HEK293T (cell line): Measurements from ENCODE around the gene PARP3.
A peak's percentile ranks its signal among the peaks of the same experiment; 100 is the strongest.

Experiments
- CTCF ChIA-PET: fragments of 350-600 bp; formaldehyde crosslinking; extraction: SDS; loops from one replicate; lab custom pipeline; 2021; ENCODE audit warnings: antibody characterized with exemption, inconsistent platforms; lab: Yijun Ruan, JAX
- POLR2A ChIA-PET: fragments of 350-600 bp; formaldehyde crosslinking; extraction: SDS; loops from one replicate; lab custom pipeline; 2020; ENCODE audit warnings: antibody characterized with exemption, inconsistent platforms; lab: Yijun Ruan, JAX
- DNase-seq: peaks from one replicate; pipeline ENCODE4 v3.0.0; 2012; ENCODE audit warnings: mixed read lengths; ENCODE audit errors: extremely low spot score
- ARNT ChIP-seq: fragments of 450-650 bp; IDR thresholded peaks from 2 replicates; pipeline ENCODE4 v1.6.1; 2017; ENCODE audit warnings: mild to moderate bottlenecking
- BHLHE40 ChIP-seq: fragments of 450-650 bp; IDR thresholded peaks from 2 replicates; pipeline ENCODE4 v1.6.1; 2016; ENCODE audit warnings: mild to moderate bottlenecking, moderate library complexity, borderline replicate concordance
- CTBP1 ChIP-seq: fragments of 450-650 bp; IDR thresholded peaks from 2 replicates; pipeline ENCODE4 v1.6.1; 2016; ENCODE audit warnings: borderline replicate concordance
- ELF4 ChIP-seq: fragments of 450-650 bp; IDR thresholded peaks from 2 replicates; pipeline ENCODE4 v1.6.1; 2017; ENCODE audit warnings: antibody characterized with exemption
- FOXA1 ChIP-seq: fragments of 450-650 bp; IDR thresholded peaks from 2 replicates; pipeline ENCODE4 v1.6.1; 2016; ENCODE audit warnings: mild to moderate bottlenecking
- FOXK2 ChIP-seq: fragments of 450-650 bp; IDR thresholded peaks from 2 replicates; pipeline ENCODE4 v1.6.1; 2016; ENCODE audit warnings: mild to moderate bottlenecking
- FOXM1 ChIP-seq: fragments of 450-650 bp; IDR thresholded peaks from 2 replicates; pipeline ENCODE4 v1.6.1; 2017; ENCODE audit warnings: mild to moderate bottlenecking, borderline replicate concordance
- HDGF ChIP-seq: fragments of 450-650 bp; IDR thresholded peaks from 2 replicates; pipeline ENCODE4 v1.6.1; 2017; ENCODE audit warnings: antibody characterized with exemption, borderline replicate concordance
- L3MBTL2 ChIP-seq: fragments of 450-650 bp; conservative IDR thresholded peaks from 2 replicates; pipeline ENCODE4 v1.6.1; 2016; ENCODE audit warnings: mild to moderate bottlenecking
- LEF1 ChIP-seq: fragments of 450-650 bp; IDR thresholded peaks from 2 replicates; pipeline ENCODE4 v1.6.1; 2017; ENCODE audit warnings: mild to moderate bottlenecking, borderline replicate concordance
- NFRKB ChIP-seq: fragments of 450-650 bp; IDR thresholded peaks from 2 replicates; pipeline ENCODE4 v1.6.1; 2016; ENCODE audit warnings: mild to moderate bottlenecking, moderate library complexity
- PKNOX1 ChIP-seq: fragments of 450-650 bp; IDR thresholded peaks from 2 replicates; pipeline ENCODE4 v1.6.1; 2016
- SP1 ChIP-seq: fragments of 450-650 bp; IDR thresholded peaks from 2 replicates; pipeline ENCODE4 v1.6.1; 2017
- SUZ12 ChIP-seq: fragments of 450-650 bp; IDR thresholded peaks from 2 replicates; pipeline ENCODE4 v1.6.1; 2016; ENCODE audit warnings: mild to moderate bottlenecking
- TARDBP ChIP-seq: fragments of 450-650 bp; IDR thresholded peaks from 2 replicates; pipeline ENCODE4 v1.6.1; 2016
- ZNF384 ChIP-seq: fragments of 450-650 bp; IDR thresholded peaks from 2 replicates; pipeline ENCODE4 v1.6.1; 2016

PARP3 gene

GRCh38 chr3:51929420-51930003, 12.7 kb upstream of the PARP3 start:
- no peak for DNase-seq
- ChIA-PET POLR2A (no interaction called here), CTCF (no interaction called here)
- TF ChIP-seq ZNF384, result no peak
- no peak for TF ChIP-seq LEF1
- no peak for TF ChIP-seq FOXK2
- TF ChIP-seq ARNT, result no peak
- TF ChIP-seq FOXM1, result no peak
- TF ChIP-seq TARDBP, result no peak

GRCh38 chr3:51930439-51930838, 11.7 kb upstream of the PARP3 start:
- DNase-seq, result no peak
- TF ChIP-seq FOXK2 (no peak), PKNOX1 (no peak), ZNF384 (no peak), TARDBP (no peak), CTBP1 (no peak), SUZ12 (no peak), LEF1 (no peak), L3MBTL2 (no peak), FOXA1 (no peak), ARNT (no peak), SP1 (no peak), ELF4 (no peak), NFRKB (no peak), HDGF (no peak), FOXM1 (no peak), BHLHE40 (no peak)
- ChIA-PET CTCF (no interaction called here), POLR2A (no interaction called here)

GRCh38 chr3:51931756-51932155, 10.4 kb upstream of the PARP3 start:
- no peak for DNase-seq
- POLR2A ChIA-PET, result no interaction called here
- TF ChIP-seq SUZ12 (no peak), SP1 (no peak), ARNT (no peak), ZNF384 (no peak), ELF4 (no peak), TARDBP (no peak), L3MBTL2 (no peak), FOXA1 (no peak), NFRKB (no peak), LEF1 (no peak), FOXM1 (no peak), PKNOX1 (no peak)
- CTCF ChIA-PET, result interaction anchor here (1.1 kb wide), 1 partner anchor 42 kb away, joined by 3 read pairs; the partner anchor contains the start of gene ABHD14B

- CTCF ChIA-PET, result interaction anchor here (1.1 to 1.2 kb wide), 2 partner anchors 9 to 41 kb away, joined by 3 to 5 read pairs; partner anchors contain the start of genes ABHD14B and RRP9
- TF ChIP-seq ZNF384 (no peak), TARDBP (no peak), SUZ12 (no peak), FOXM1 (no peak), PKNOX1 (no peak), BHLHE40 (no peak), LEF1 (no peak), CTBP1 (no peak), L3MBTL2 (no peak), HDGF (no peak), FOXK2 (no peak), SP1 (no peak), NFRKB (no peak), ARNT (no peak), FOXA1 (no peak), ELF4 (no peak)
- DNase-seq, result no peak
- POLR2A ChIA-PET, result interaction anchor here (0.8 to 1.3 kb wide), 2 partner anchors 9 to 52 kb away, joined by 3 to 8 read pairs; partner anchors contain the start of genes PARP3 and RRP9
Observed at GRCh38 chr3:51932471-51933370, 9.4 kb upstream of the PARP3 start.

GRCh38 chr3:51933471-51934138, 8.6 kb upstream of the PARP3 start:
- peak; percentile 1 for DNase-seq
- ChIA-PET POLR2A (interaction anchor here (0.8 to 1.3 kb wide), 2 partner anchors 8 to 53 kb away, joined by 3 to 8 read pairs; partner anchors contain the start of genes PARP3 and RRP9), CTCF (interaction anchor here (1.2 kb wide), 1 partner anchor 8 kb away, joined by 5 read pairs; the partner anchor contains the start of gene RRP9)
- TF ChIP-seq BHLHE40, result no peak
- TF ChIP-seq ZNF384, result no peak
- no peak for TF ChIP-seq ARNT
- no peak for TF ChIP-seq FOXK2
- no peak for TF ChIP-seq FOXA1
- no peak for TF ChIP-seq L3MBTL2
- TF ChIP-seq LEF1, result no peak
- TF ChIP-seq SUZ12, result no peak
- TF ChIP-seq TARDBP, result no peak
- TF ChIP-seq PKNOX1, result no peak
- TF ChIP-seq CTBP1, result no peak
- TF ChIP-seq ELF4, result no peak
- TF ChIP-seq FOXM1, result no peak
- no peak for TF ChIP-seq HDGF
- TF ChIP-seq NFRKB, result no peak
- TF ChIP-seq SP1, result no peak
